ENCODE data around the gene GADD45B.

Gene GADD45B

DNA sequence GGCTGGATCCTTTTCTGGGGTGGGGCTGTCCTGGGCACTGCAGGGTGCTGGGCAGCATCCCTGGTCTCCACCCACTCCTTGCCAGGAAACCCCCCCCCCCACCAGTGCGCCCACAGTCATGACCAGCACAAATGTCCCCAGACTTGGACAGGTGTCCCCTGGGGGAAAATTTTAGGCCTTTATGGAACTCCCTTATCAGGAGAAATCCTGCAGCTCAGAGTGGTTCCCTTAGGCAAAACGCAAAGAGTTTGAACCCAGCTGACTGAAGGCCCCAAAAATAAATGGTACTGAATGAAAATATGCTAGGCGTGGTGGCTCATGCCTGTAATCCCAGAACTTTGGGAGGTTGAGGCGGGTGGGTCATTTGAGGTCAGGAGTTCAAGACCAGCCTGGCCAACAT lies 51.8 kb downstream of the GADD45B start:
- peaks cover 11% of the 10 kb centered on the region; the same call in 1 of the 2 replicates for H3K36me3 ChIP-seq (ENCODE audit: control insufficient read depth, low read length)
- H3K79me2 ChIP-seq (ENCODE audit: control insufficient read depth, low read length) = peaks cover 22% of the 10 kb centered on the region
- TF ChIP-seq, protein P1, sequence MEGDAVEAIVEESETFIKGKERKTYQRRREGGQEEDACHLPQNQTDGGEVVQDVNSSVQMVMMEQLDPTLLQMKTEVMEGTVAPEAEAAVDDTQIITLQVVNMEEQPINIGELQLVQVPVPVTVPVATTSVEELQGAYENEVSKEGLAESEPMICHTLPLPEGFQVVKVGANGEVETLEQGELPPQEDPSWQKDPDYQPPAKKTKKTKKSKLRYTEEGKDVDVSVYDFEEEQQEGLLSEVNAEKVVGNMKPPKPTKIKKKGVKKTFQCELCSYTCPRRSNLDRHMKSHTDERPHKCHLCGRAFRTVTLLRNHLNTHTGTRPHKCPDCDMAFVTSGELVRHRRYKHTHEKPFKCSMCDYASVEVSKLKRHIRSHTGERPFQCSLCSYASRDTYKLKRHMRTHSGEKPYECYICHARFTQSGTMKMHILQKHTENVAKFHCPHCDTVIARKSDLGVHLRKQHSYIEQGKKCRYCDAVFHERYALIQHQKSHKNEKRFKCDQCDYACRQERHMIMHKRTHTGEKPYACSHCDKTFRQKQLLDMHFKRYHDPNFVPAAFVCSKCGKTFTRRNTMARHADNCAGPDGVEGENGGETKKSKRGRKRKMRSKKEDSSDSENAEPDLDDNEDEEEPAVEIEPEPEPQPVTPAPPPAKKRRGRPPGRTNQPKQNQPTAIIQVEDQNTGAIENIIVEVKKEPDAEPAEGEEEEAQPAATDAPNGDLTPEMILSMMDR (IDR thresholded peaks at IDR 0.05; ENCODE audit: low read depth, low read length, poor library complexity, severe bottlenecking) = no peak
- TF ChIP-seq EZH2phosphoT487 (IDR thresholded peaks at IDR 0.05; ENCODE audit: borderline replicate concordance, low read length) = no peak
- H3K4me2 ChIP-seq (ENCODE audit: low read length) = no peak overlapping the region
- H3K4me3 ChIP-seq (ENCODE audit: low read length) = no peak overlapping the region
- peaks cover 61% of the 10 kb centered on the region for H3K4me1 ChIP-seq (ENCODE audit: control insufficient read depth, low read length)
- H4K20me1 ChIP-seq (ENCODE audit: control insufficient read depth, insufficient read depth, low read depth, low read length) = peaks cover 3% of the 10 kb centered on the region; the same call in 1 of the 2 replicates
- H3K27ac ChIP-seq (ENCODE audit: low read depth, low read length) = peak overlapping the region; percentile 24; the same call in 1 of the 2 replicates
- no peaks in the 10 kb centered on the region for H3K9me3 ChIP-seq (ENCODE audit: control insufficient read depth, insufficient read depth, low read length)
- H3F3A ChIP-seq (ENCODE audit: control insufficient read depth, insufficient read depth) = peaks cover 27% of the 10 kb centered on the region
- H3K27me3 ChIP-seq (ENCODE audit: control insufficient read depth, low read length) = no peaks in the 10 kb centered on the region
- H3K9me2 ChIP-seq (replicated peaks; ENCODE audit: control insufficient read depth, low read length) = no peaks in the 10 kb centered on the region
